IMR-90 (cell line): Measurements from ENCODE around the gene PRELID3B. TPM values are rescaled to one million over a fixed set of nuclear protein-coding genes. Genes with fewer than 3 reads are reported as not detected.
A peak's percentile ranks its signal among the peaks of the same experiment; 100 is the strongest.

Source experiments
- ATAC-seq: fragments of 200-7000 bp; cut with Tn5 transposase; 2 replicates; pipeline ENCODE4 v1.9.1; 2020; ENCODE audit warnings: low read depth, mild to moderate bottlenecking, moderate library complexity
- BruUV-seq: library from RNA; stranded (reverse); fragments of 400-500 nt; replicated peaks from 2 replicates; lab custom pipeline; 2021; lab: Mats Ljungman, UMichigan
- CTCF ChIA-PET: fragments of 300-600 bp; formaldehyde crosslinking; extraction: SDS; loops from one replicate; lab custom pipeline; 2021; ENCODE audit warnings: antibody characterized with exemption; lab: Yijun Ruan, JAX
- POLR2A ChIA-PET: fragments of 300-600 bp; sonication (Branson Sonifier 250); formaldehyde crosslinking; loops from one replicate; lab custom pipeline; 2022; ENCODE audit warnings: antibody characterized with exemption; ENCODE audit not compliant: unreplicated experiment; lab: Charles Lee
- DNase-seq: peaks from one replicate; pipeline ENCODE4 v3.0.0; 2013
- H2AFZ ChIP-seq: replicated peaks from 2 replicates; pipeline ENCODE3; 2013; ENCODE audit warnings: low read length, mild to moderate bottlenecking; ENCODE audit not compliant: poor library complexity
- H2AK5ac ChIP-seq: 2 replicates; pipeline ENCODE4 v1.6.1; 2013; ENCODE audit warnings: low read depth, low read length, inconsistent platforms
- H2AK9ac ChIP-seq: replicated peaks from 2 replicates; pipeline ENCODE3; 2013; ENCODE audit warnings: mild to moderate bottlenecking, low read depth, low read length, moderate library complexity; ENCODE audit not compliant: poor library complexity
- H2BK120ac ChIP-seq: 2 replicates; pipeline ENCODE4 v1.6.1; 2013; ENCODE audit warnings: low read depth, low read length, inconsistent platforms
- H2BK15ac ChIP-seq: 3 replicates; pipeline ENCODE4 v1.6.1; 2013; ENCODE audit warnings: low read depth, low read length, inconsistent platforms
- H2BK20ac ChIP-seq: 2 replicates; pipeline ENCODE4 v1.6.1; 2013; ENCODE audit warnings: low read depth, mild to moderate bottlenecking, inconsistent platforms, low read length, moderate library complexity
- H2BK5ac ChIP-seq: 2 replicates; pipeline ENCODE4 v1.6.1; 2013; ENCODE audit warnings: mild to moderate bottlenecking, low read depth, low read length, inconsistent platforms; ENCODE audit not compliant: poor library complexity, severe bottlenecking
- H3K14ac ChIP-seq: replicated peaks from 2 replicates; pipeline ENCODE4 v1.6.1; 2013; ENCODE audit warnings: low read depth, low read length, inconsistent platforms
- H3K18ac ChIP-seq: 2 replicates; pipeline ENCODE4 v1.6.1; 2013; ENCODE audit warnings: low read depth, low read length, control low read depth
- H3K23ac ChIP-seq: 2 replicates; pipeline ENCODE4 v1.6.1; 2013; ENCODE audit warnings: low read depth, low read length, inconsistent platforms
- H3K27ac ChIP-seq: 2 replicates; pipeline ENCODE4 v1.5.1; 2013; ENCODE audit warnings: mild to moderate bottlenecking, control low read depth, low read length; ENCODE audit not compliant: insufficient read depth
- H3K27me3 ChIP-seq: 2 replicates; pipeline ENCODE4 v1.6.1; 2013; ENCODE audit warnings: low read length; ENCODE audit not compliant: control insufficient read depth, insufficient read depth
- H3K36me3 ChIP-seq: 2 replicates; pipeline ENCODE4 v1.6.1; 2013; ENCODE audit warnings: low read length, mixed read lengths; ENCODE audit not compliant: control insufficient read depth, insufficient read depth
- H3K4ac ChIP-seq: 2 replicates; pipeline ENCODE4 v1.6.1; 2013; ENCODE audit warnings: low read depth, low read length, inconsistent platforms
- H3K4me1 ChIP-seq: 2 replicates; pipeline ENCODE4 v1.6.1; 2013; ENCODE audit warnings: low read length, mixed read lengths; ENCODE audit not compliant: control insufficient read depth, insufficient read depth
- H3K4me2 ChIP-seq: 2 replicates; pipeline ENCODE4 v1.6.1; 2013; ENCODE audit warnings: low read depth, mild to moderate bottlenecking, control low read depth, low read length, moderate library complexity
- H3K4me3 ChIP-seq: 2 replicates; pipeline ENCODE4 v1.5.1; 2013; ENCODE audit warnings: low read depth, mild to moderate bottlenecking, control low read depth, low read length, moderate library complexity; ENCODE audit not compliant: insufficient read depth
- H3K56ac ChIP-seq: 2 replicates; pipeline ENCODE4 v1.6.1; 2013; ENCODE audit warnings: low read length, inconsistent platforms; ENCODE audit not compliant: insufficient read depth; ENCODE audit errors: extremely low read depth
- H3K79me1 ChIP-seq, 2 experiments: 2 replicates each; pipeline ENCODE4 v1.6.1; 2013; ENCODE audit warnings: low read length in 2 of 2, inconsistent platforms in 1 of 2, low read depth in 1 of 2
- H3K9ac ChIP-seq: 2 replicates; pipeline ENCODE4 v1.6.1; 2013; ENCODE audit warnings: low read depth, low read length, control low read depth
- H3K9me1 ChIP-seq: 2 replicates; pipeline ENCODE4 v1.6.1; 2013; ENCODE audit warnings: low read length, inconsistent platforms; ENCODE audit not compliant: insufficient read depth
- H3K9me3 ChIP-seq: 2 replicates; pipeline ENCODE4 v1.6.1; 2013; ENCODE audit warnings: low read length; ENCODE audit not compliant: control insufficient read depth, insufficient read depth
- H4K20me1 ChIP-seq: 2 replicates; pipeline ENCODE4 v1.6.1; 2013; ENCODE audit warnings: low read length, inconsistent platforms; ENCODE audit not compliant: insufficient read depth
- H4K5ac ChIP-seq: 2 replicates; pipeline ENCODE4 v1.6.1; 2013; ENCODE audit warnings: mild to moderate bottlenecking, low read depth, low read length, control low read depth
- H4K8ac ChIP-seq, 2 experiments: 2 replicates each; pipeline ENCODE4 v1.6.1; 2013; ENCODE audit warnings: low read depth in 2 of 2, low read length in 2 of 2, control low read depth in 1 of 2, inconsistent platforms in 1 of 2
- H4K91ac ChIP-seq: 2 replicates; pipeline ENCODE4 v1.6.1; 2013; ENCODE audit warnings: low read depth, low read length, inconsistent platforms; ENCODE audit not compliant: insufficient read depth
- BHLHE40 ChIP-seq: fragments of 150-350 bp; IDR thresholded peaks from 2 replicates; pipeline ENCODE4 v1.6.1; 2016; ENCODE audit warnings: mild to moderate bottlenecking, low read depth, low read length
- FOS ChIP-seq: fragments of 150-350 bp; IDR thresholded peaks from 2 replicates; pipeline ENCODE4 v1.6.1; 2016; ENCODE audit warnings: low read depth, low read length
- MAFK ChIP-seq: IDR thresholded peaks from 2 replicates; pipeline ENCODE4 v1.6.1; 2012; ENCODE audit warnings: low read depth, low read length, improper control_type of control experiment
- MAZ ChIP-seq: IDR thresholded peaks from 2 replicates; pipeline ENCODE4 v1.6.1; 2012; ENCODE audit warnings: low read depth, mild to moderate bottlenecking, low read length, improper control_type of control experiment, moderate library complexity, borderline replicate concordance
- NFE2L2 ChIP-seq: fragments of 150-350 bp; IDR thresholded peaks from 2 replicates; pipeline ENCODE4 v1.6.1; 2016; ENCODE audit warnings: low read depth, mild to moderate bottlenecking, low read length
- POLR2A ChIP-seq: IDR thresholded peaks from 2 replicates; pipeline ENCODE4 v1.6.1; 2012; ENCODE audit warnings: mild to moderate bottlenecking, low read depth, low read length
- RAD21 ChIP-seq: IDR thresholded peaks from 2 replicates; pipeline ENCODE4 v1.6.1; 2012; ENCODE audit warnings: low read length, improper control_type of control experiment
- SMC3 ChIP-seq: fragments of 150-350 bp; IDR thresholded peaks from 2 replicates; pipeline ENCODE4 v1.6.1; 2016; ENCODE audit warnings: low read depth, mild to moderate bottlenecking, antibody characterized with exemption, low read length, moderate library complexity
- WGBS, 2 experiments: methylation state at CpG; one replicate each; pipeline versions ENCODE4 v1.1.5 to v1.1.7; 2013; ENCODE audit warnings: missing lambda C conversion rate in 2 of 2; ENCODE audit not compliant: insufficient read length in 1 of 2; ENCODE audit errors: extremely low coverage in 2 of 2; 5-methylcytosine and 5-hydroxymethylcytosine counted together
- dilution Hi-C: fragments of 300-500 bp; cut with HindIII; formaldehyde crosslinking; loops from one replicate; pipeline ENCODE4 v1.14.3; 2018; ENCODE audit warnings: low sequenced_read_pairs; ENCODE audit not compliant: unreplicated experiment
- in situ Hi-C: fragments of 300-500 bp; cut with MboI; formaldehyde crosslinking; loops from 3 replicates; pipeline ENCODE4 v1.14.3; 2019; ENCODE audit warnings: low sequenced_read_pairs, inconsistent platforms, mixed read lengths
- intact Hi-C: fragments of 100-400 bp; cut with micrococcal nuclease; formaldehyde crosslinking; loops from 2 replicates; pipeline ENCODE4 v1.10.0; 2022
- polyA plus RNA-seq, 3 experiments: library from polyadenylated mRNA; depleted of rRNA; stranded (reverse); fragments of >200 nt; gene quantifications; 2 replicates each; pipeline ENCODE4 v1.2.3, GENCODE V29; 2012; ENCODE audit warnings: low replicate concordance in 1 of 3
- total RNA-seq: library from RNA; depleted of rRNA; stranded (reverse); fragments of >200 nt; gene quantifications from 2 replicates; pipeline ENCODE4 v1.2.3, GENCODE V29; 2012
- TF ChIP-seq, protein P1 (sequence below): fragments of 150-350 bp; IDR thresholded peaks from 2 replicates; pipeline ENCODE4 v1.6.1; 2016; ENCODE audit warnings: low read depth, mild to moderate bottlenecking, low read length, moderate library complexity, borderline replicate concordance
- TF ChIP-seq, protein P2 (sequence below): conservative IDR thresholded peaks from 2 replicates; pipeline ENCODE4 v1.5.1; 2012; ENCODE audit warnings: mild to moderate bottlenecking, low read depth, low read length, improper control_type of control experiment
- TF ChIP-seq, protein P3 (sequence below): fragments of 150-350 bp; IDR thresholded peaks from 2 replicates; pipeline ENCODE4 v1.6.1; 2017; ENCODE audit warnings: mild to moderate bottlenecking, antibody characterized with exemption, low read length, low read depth

Gene PRELID3B
- total and polyA plus RNA-seq, 2 of the 4 experiments (the other 2 are of a cell fraction): 24.8 to 41.9 TPM

GRCh38 chr20:58995461-58996225 is 46.9 kb downstream of the PRELID3B start (continued):
- TF ChIP-seq FOS: no peak

GRCh38 chr20:58994390-58995159 is 48.0 kb downstream of the PRELID3B start:
- Histone ChIP-seq H2BK5ac (no peak overlapping the region), H3K9me3 (no peaks in the 10 kb centered on the region), H2BK15ac (no peak overlapping the region), H2BK120ac (no peak overlapping the region), H3K14ac (no peak overlapping the region), H2AFZ (no peak overlapping the region), H3K27me3 (no peaks in the 10 kb centered on the region), H4K91ac (no peak overlapping the region), H3K27ac (no peak overlapping the region), H2AK9ac (no peak overlapping the region), H3K23ac (no peak overlapping the region), H3K4me1 (peaks cover 6% of the 10 kb centered on the region; the same call in 1 of the 2 replicates), H3K4me2 (no peak overlapping the region), H3K36me3 (peaks cover 63% of the 10 kb centered on the region), H3K4ac (no peak overlapping the region), H3K4me3 (no peak overlapping the region), H3K79me1 (peaks cover 17 to 41% of the 10 kb centered on the region in 2 experiments), H2AK5ac (no peak overlapping the region), H3K9ac (no peak overlapping the region), H3K18ac (no peak overlapping the region), H4K20me1 (peaks cover 15% of the 10 kb centered on the region), H2BK20ac (no peak overlapping the region), H3K56ac (no peak overlapping the region), H4K8ac (no peak overlapping the region), H4K5ac (no peak overlapping the region), H3K9me1 (peaks cover 19% of the 10 kb centered on the region)
- dilution Hi-C loops (no loop called here), in situ Hi-C loops (no loop called here), intact Hi-C loops (no loop called here)
- POLR2A ChIA-PET: interaction anchor here (0.7 kb wide), 1 partner anchor 25 kb away, joined by 21 read pairs; the partner anchor contains the start of gene TUBB1
- 73% methylated on average over 3 of the region's 17 CpGs; no CpG with 5 or more reads in 1 of the 2 experiments for WGBS, 2 experiments
- TSS peak; percentile 72 for BruUV-seq
- DNase-seq (no peak), ATAC-seq (no peak)
- CTCF ChIA-PET: interaction anchor here (1.2 kb wide), 1 partner anchor 12 kb away, joined by 3 read pairs; no protein-coding TSS in a partner anchor
- TF ChIP-seq BHLHE40 (no peak), POLR2A (no peak), SMC3 (no peak), MAFK (no peak), MAZ (no peak), NFE2L2 (no peak), RAD21 (no peak)
- TF ChIP-seq, protein P1, sequence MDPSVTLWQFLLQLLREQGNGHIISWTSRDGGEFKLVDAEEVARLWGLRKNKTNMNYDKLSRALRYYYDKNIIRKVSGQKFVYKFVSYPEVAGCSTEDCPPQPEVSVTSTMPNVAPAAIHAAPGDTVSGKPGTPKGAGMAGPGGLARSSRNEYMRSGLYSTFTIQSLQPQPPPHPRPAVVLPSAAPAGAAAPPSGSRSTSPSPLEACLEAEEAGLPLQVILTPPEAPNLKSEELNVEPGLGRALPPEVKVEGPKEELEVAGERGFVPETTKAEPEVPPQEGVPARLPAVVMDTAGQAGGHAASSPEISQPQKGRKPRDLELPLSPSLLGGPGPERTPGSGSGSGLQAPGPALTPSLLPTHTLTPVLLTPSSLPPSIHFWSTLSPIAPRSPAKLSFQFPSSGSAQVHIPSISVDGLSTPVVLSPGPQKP: no peak
- TF ChIP-seq, protein P2, sequence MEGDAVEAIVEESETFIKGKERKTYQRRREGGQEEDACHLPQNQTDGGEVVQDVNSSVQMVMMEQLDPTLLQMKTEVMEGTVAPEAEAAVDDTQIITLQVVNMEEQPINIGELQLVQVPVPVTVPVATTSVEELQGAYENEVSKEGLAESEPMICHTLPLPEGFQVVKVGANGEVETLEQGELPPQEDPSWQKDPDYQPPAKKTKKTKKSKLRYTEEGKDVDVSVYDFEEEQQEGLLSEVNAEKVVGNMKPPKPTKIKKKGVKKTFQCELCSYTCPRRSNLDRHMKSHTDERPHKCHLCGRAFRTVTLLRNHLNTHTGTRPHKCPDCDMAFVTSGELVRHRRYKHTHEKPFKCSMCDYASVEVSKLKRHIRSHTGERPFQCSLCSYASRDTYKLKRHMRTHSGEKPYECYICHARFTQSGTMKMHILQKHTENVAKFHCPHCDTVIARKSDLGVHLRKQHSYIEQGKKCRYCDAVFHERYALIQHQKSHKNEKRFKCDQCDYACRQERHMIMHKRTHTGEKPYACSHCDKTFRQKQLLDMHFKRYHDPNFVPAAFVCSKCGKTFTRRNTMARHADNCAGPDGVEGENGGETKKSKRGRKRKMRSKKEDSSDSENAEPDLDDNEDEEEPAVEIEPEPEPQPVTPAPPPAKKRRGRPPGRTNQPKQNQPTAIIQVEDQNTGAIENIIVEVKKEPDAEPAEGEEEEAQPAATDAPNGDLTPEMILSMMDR: no peak
- TF ChIP-seq, protein P3, sequence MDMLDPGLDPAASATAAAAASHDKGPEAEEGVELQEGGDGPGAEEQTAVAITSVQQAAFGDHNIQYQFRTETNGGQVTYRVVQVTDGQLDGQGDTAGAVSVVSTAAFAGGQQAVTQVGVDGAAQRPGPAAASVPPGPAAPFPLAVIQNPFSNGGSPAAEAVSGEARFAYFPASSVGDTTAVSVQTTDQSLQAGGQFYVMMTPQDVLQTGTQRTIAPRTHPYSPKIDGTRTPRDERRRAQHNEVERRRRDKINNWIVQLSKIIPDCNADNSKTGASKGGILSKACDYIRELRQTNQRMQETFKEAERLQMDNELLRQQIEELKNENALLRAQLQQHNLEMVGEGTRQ: no peak
